ENCODE results near the gene PLG. TPM values are rescaled to one million over a fixed set of nuclear protein-coding genes. Genes with fewer than 3 reads are reported as not detected.
A peak's percentile ranks its signal among the peaks of the same experiment; 100 is the strongest.

The PLG gene
- polyA plus RNA-seq, 2 of the 4 experiments (the other 2 are of a cell fraction), result not detected

DNA sequence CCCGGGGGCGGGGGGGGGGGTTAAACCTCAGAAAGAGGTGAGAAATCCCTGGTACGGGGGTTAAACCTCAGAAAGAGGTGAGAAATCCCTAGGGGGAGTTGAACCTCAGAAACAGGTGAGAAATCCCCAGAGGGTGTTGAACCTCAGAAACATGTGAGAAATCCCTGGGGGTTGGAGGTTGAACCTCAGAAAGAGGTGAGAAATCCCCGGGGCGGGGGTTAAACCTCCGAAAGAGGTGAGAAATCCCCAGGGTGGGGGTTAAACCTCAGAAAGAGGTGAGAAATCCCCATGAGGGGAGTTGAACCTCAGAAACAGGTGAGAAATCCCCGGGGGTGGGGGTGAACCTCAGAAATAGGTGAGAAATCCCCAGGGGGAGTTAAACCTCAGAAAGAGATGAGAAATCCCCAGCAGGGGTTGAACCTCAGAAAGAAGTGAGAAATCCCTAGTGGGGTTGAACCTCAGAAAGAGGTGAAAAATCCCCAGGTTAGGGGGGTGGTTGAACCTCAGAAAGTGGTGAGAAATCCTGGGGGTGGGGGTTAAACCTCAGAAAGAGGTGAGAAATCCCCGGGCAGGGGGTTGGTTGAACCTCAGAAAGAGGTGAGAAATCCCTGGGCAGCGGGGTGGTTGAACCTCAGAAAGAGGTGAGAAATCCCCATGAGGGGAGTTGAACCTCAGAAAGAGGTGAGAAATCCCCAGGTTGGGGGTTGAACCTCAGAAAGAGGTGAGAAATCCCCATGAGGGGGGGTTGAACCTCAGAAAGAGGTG, 87.4 kb downstream of the PLG start (continued):
- TF ChIP-seq, protein P1, sequence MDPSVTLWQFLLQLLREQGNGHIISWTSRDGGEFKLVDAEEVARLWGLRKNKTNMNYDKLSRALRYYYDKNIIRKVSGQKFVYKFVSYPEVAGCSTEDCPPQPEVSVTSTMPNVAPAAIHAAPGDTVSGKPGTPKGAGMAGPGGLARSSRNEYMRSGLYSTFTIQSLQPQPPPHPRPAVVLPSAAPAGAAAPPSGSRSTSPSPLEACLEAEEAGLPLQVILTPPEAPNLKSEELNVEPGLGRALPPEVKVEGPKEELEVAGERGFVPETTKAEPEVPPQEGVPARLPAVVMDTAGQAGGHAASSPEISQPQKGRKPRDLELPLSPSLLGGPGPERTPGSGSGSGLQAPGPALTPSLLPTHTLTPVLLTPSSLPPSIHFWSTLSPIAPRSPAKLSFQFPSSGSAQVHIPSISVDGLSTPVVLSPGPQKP (IDR thresholded peaks at IDR 0.05; ENCODE audit: low read depth, low read length), result no peak
- no peak for TF ChIP-seq HOXB13 (CRISPR knock-in tag; IDR thresholded peaks at IDR 0.05; ENCODE audit: low read depth)

- no peak overlapping the region for H3K4me3 ChIP-seq
Observed at GRCh38 chr6:160790028-160790792, 88.2 kb downstream of the PLG start.

DNA sequence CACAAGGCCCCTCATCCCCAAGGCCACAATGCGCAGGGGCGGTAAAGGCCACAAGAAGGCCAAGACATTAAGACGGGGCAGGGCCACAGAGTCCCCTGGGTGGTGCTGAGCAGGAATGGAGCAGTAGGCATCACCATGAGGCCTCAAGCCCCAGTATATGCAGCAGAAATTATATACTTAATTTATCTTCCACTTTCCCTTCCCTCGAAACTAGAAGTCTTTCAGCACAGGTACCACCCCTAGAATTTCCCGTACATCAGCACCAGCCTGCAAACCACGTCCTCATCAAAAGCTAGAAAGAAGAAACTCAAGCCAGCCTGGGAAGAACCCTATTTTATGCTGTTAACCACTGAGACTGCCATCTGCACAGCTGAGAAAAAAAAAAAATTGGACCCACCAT, 89.4 kb downstream of the PLG start:
- Histone ChIP-seq H3K27ac (no peak overlapping the region), H3K9me3 (no peaks in the 10 kb centered on the region), H3K4me3 (no peak overlapping the region), H3K4me1 (peaks cover 10% of the 10 kb centered on the region; the same call in 2 of the 3 replicates), H3K4me2 (peak overlapping the region; percentile 25; the same call in 1 of the 3 replicates)
- ATAC-seq, result no peak
- no peak for DNase-seq (ENCODE audit: low read depth in 1 of 2, low spot score in 1 of 2)
- ChIA-PET CTCF (interaction anchor here (2.0 kb wide), 1 partner anchor 24 kb away, joined by 5 read pairs; no protein-coding TSS in a partner anchor), POLR2A (no interaction called here)
- WGBS (ENCODE audit: missing lambda C conversion rate), result 66% methylated on average over 6 of the region's 6 CpGs
- no peak for TF ChIP-seq POLR2AphosphoS2 (conservative IDR thresholded peaks at IDR 0.05; ENCODE audit: low read length)
- no peak for TF ChIP-seq MAFK (IDR thresholded peaks at IDR 0.05; ENCODE audit: partially characterized antibody)
- TF ChIP-seq FOXS1 (CRISPR knock-in tag; IDR thresholded peaks at IDR 0.05), result no peak
- FAIRE-seq, result no peak

More at GRCh38 chr6:160790028-160790792, 88.2 kb downstream of the PLG start:
- ChIA-PET POLR2A (no interaction called here), CTCF (no interaction called here)
- no peak for FAIRE-seq
- 39% methylated on average over 7 of the region's 7 CpGs for WGBS (ENCODE audit: missing lambda C conversion rate)
- no peak for TF ChIP-seq SMC3 (IDR thresholded peaks at IDR 0.05)
- TF ChIP-seq, protein P2, sequence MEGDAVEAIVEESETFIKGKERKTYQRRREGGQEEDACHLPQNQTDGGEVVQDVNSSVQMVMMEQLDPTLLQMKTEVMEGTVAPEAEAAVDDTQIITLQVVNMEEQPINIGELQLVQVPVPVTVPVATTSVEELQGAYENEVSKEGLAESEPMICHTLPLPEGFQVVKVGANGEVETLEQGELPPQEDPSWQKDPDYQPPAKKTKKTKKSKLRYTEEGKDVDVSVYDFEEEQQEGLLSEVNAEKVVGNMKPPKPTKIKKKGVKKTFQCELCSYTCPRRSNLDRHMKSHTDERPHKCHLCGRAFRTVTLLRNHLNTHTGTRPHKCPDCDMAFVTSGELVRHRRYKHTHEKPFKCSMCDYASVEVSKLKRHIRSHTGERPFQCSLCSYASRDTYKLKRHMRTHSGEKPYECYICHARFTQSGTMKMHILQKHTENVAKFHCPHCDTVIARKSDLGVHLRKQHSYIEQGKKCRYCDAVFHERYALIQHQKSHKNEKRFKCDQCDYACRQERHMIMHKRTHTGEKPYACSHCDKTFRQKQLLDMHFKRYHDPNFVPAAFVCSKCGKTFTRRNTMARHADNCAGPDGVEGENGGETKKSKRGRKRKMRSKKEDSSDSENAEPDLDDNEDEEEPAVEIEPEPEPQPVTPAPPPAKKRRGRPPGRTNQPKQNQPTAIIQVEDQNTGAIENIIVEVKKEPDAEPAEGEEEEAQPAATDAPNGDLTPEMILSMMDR (IDR thresholded peaks at IDR 0.05), result 0 out of 3 replicates have a peak, but pooled peaks have one; percentile 14
- Histone ChIP-seq H3K4me1 (peaks cover 10% of the 10 kb centered on the region; the same call in 2 of the 3 replicates), H3K27ac (no peak overlapping the region), H3K9me3 (no peaks in the 10 kb centered on the region), H3K4me2 (0 out of 3 replicates have a peak overlapping the region, but pooled peaks have one; percentile 4)
- no peak for DNase-seq (ENCODE audit: low read depth in 1 of 2, low spot score in 1 of 2)
- ATAC-seq, result no peak

- no peak overlapping the region for H3K4me3 ChIP-seq
- WGBS (ENCODE audit: missing lambda C conversion rate), result 39% methylated on average over 3 of the region's 3 CpGs
- ChIA-PET CTCF (interaction anchor here (2.0 kb wide), 1 partner anchor 25 kb away, joined by 5 read pairs; no protein-coding TSS in a partner anchor), POLR2A (no interaction called here)
- H3K4me1 ChIP-seq, result peaks cover 10% of the 10 kb centered on the region; the same call in 2 of the 3 replicates
- peak in 1 of 2 experiments; percentile 23 for DNase-seq (ENCODE audit: low read depth in 1 of 2, low spot score in 1 of 2)
- peak in 1 of 2 experiments; percentile 27; a peak in 1 of 6 replicates for ATAC-seq
- H3K4me2 ChIP-seq, result peak overlapping the region; percentile 25; the same call in 1 of the 3 replicates
- FAIRE-seq, result no peak
- TF ChIP-seq ZFP36 (IDR thresholded peaks at IDR 0.05; ENCODE audit: borderline replicate concordance, partially characterized antibody) (no peak), EHMT2 (IDR thresholded peaks at IDR 0.05; ENCODE audit: low read depth) (no peak), FOSL2 (IDR thresholded peaks at IDR 0.05) (no peak), FOSL2 (CRISPR knock-in tag; IDR thresholded peaks at IDR 0.05) (peak; percentile 61), TFCP2L1 (CRISPR knock-in tag; IDR thresholded peaks at IDR 0.05) (no peak)
- TF ChIP-seq, protein P3, sequence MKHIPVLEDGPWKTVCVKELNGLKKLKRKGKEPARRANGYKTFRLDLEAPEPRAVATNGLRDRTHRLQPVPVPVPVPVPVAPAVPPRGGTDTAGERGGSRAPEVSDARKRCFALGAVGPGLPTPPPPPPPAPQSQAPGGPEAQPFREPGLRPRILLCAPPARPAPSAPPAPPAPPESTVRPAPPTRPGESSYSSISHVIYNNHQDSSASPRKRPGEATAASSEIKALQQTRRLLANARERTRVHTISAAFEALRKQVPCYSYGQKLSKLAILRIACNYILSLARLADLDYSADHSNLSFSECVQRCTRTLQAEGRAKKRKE (CRISPR knock-in tag; IDR thresholded peaks at IDR 0.05; ENCODE audit: low read depth), result no peak
- no peak overlapping the region for H3K27ac ChIP-seq
- H3K9me3 ChIP-seq, result no peaks in the 10 kb centered on the region
Observed at GRCh38 chr6:160791981-160792418, 90.0 kb downstream of the PLG start.

Data from A549 (cell line).